GM12878 (cell line): ENCODE results near the gene C14orf119. TPM values are rescaled to one million over a fixed set of nuclear protein-coding genes. Genes with fewer than 3 reads are reported as not detected.

Source experiments
- ATAC-seq: fragments of 200-7000 bp; cut with Tn5 transposase; 3 replicates; pipeline ENCODE4 v1.9.1; 2020; ENCODE audit warnings: mild to moderate bottlenecking, moderate library complexity
- BruUV-seq: library from RNA; stranded (reverse); fragments of 400-500 nt; replicated peaks from 2 replicates; lab custom pipeline; 2021; lab: Mats Ljungman, UMichigan
- CTCF ChIA-PET: fragments of 300-600 bp; sonication (Branson Sonifier 250); formaldehyde crosslinking; extraction: SDS; loops from one replicate; lab custom pipeline; 2021; ENCODE audit warnings: inconsistent platforms; lab: Yijun Ruan, JAX
- POLR2A ChIA-PET: fragments of 350-600 bp; formaldehyde crosslinking; extraction: SDS; loops from one replicate; lab custom pipeline; 2021; ENCODE audit warnings: inconsistent platforms; lab: Charles Lee
- RAD21 ChIA-PET: fragments of 300-600 bp; sonication (Branson Sonifier 250); formaldehyde crosslinking; loops from one replicate; lab custom pipeline; 2023; ENCODE audit warnings: antibody characterized with exemption; ENCODE audit not compliant: unreplicated experiment; lab: Charles Lee
- SMC1A ChIA-PET: fragments of 300-600 bp; sonication (Branson Sonifier 250); formaldehyde crosslinking; loops from one replicate; lab custom pipeline; 2023; ENCODE audit not compliant: unreplicated experiment, uncharacterized antibody; lab: Charles Lee
- DNase-seq: peaks from one replicate; pipeline ENCODE4 v3.0.0-alpha.2; 2011; ENCODE audit warnings: low read depth, low spot score
- FAIRE-seq: peaks from 3 replicates; lab custom pipeline; 2011; peaks lifted over from hg19 to GRCh38; lab: Jason Lieb, UNC
- H2AFZ ChIP-seq: 2 replicates; pipeline ENCODE4 v1.6.0; 2011; ENCODE audit warnings: low read depth, low read length, control low read depth; ENCODE audit not compliant: control insufficient read depth
- H3K27ac ChIP-seq: 2 replicates; pipeline ENCODE4 v1.5.1; 2011; ENCODE audit warnings: control low read depth; ENCODE audit not compliant: control insufficient read depth, insufficient read depth
- H3K27me3 ChIP-seq, 2 experiments: replicated peaks in 1 of 2; 2 replicates each; pipeline versions ENCODE4 v1.6.0 to v1.6.1; 2011; ENCODE audit warnings: low read length in 1 of 2; ENCODE audit not compliant: control insufficient read depth in 2 of 2, insufficient read depth in 2 of 2
- H3K36me3 ChIP-seq, 2 experiments: 2 replicates each; pipeline ENCODE4 v1.5.1; 2011; ENCODE audit warnings: low read length in 1 of 2; ENCODE audit not compliant: control insufficient read depth in 2 of 2, insufficient read depth in 2 of 2
- H3K4me1 ChIP-seq: 2 replicates; pipeline ENCODE4 v1.6.1; 2011; ENCODE audit warnings: mild to moderate bottlenecking, low read length, moderate library complexity, mixed read lengths; ENCODE audit not compliant: control insufficient read depth, insufficient read depth
- H3K4me2 ChIP-seq: 2 replicates; pipeline ENCODE4 v1.6.0; 2011; ENCODE audit warnings: control low read depth; ENCODE audit not compliant: control insufficient read depth, insufficient read depth
- H3K4me3 ChIP-seq: fragments of 200-600 bp; sonication (generic); 2 replicates; pipeline ENCODE4 v1.5.1; 2016
- H3K79me2 ChIP-seq: 2 replicates; pipeline ENCODE4 v1.6.0; 2011; ENCODE audit warnings: low read length; ENCODE audit not compliant: control insufficient read depth, insufficient read depth
- H3K9ac ChIP-seq: 2 replicates; pipeline ENCODE4 v1.8.0; 2011; ENCODE audit warnings: low read length, control low read depth, mixed read lengths; ENCODE audit not compliant: control insufficient read depth, insufficient read depth
- H3K9me3 ChIP-seq: replicated peaks from 3 replicates; pipeline ENCODE4 v1.5.1; 2011; ENCODE audit warnings: mild to moderate bottlenecking, low read length; ENCODE audit not compliant: control insufficient read depth, insufficient read depth
- H4K20me1 ChIP-seq: 2 replicates; pipeline ENCODE4 v1.6.0; 2011; ENCODE audit not compliant: control insufficient read depth, insufficient read depth
- BMI1 ChIP-seq: fragments of 450-650 bp; IDR thresholded peaks from 2 replicates; pipeline ENCODE4 v1.6.1; 2016; ENCODE audit warnings: mild to moderate bottlenecking, moderate library complexity, borderline replicate concordance
- CREB1 ChIP-seq: IDR thresholded peaks from 2 replicates; pipeline ENCODE4 v1.6.1; 2012; ENCODE audit warnings: low read depth, mild to moderate bottlenecking, inconsistent platforms
- DPF2 ChIP-seq: fragments of 450-650 bp; IDR thresholded peaks from 2 replicates; pipeline ENCODE4 v1.6.1; 2017; ENCODE audit warnings: mild to moderate bottlenecking
- EGR1 ChIP-seq, 2 experiments: IDR thresholded peaks; 1 replicate in 1 of 2; 2 replicates in 1 of 2; pipeline ENCODE4 v1.6.1; 2011 to 2012; ENCODE audit warnings: low read depth in 2 of 2, low read length in 2 of 2, borderline replicate concordance in 1 of 2, mild to moderate bottlenecking in 1 of 2, moderate library complexity in 1 of 2
- JUND ChIP-seq: IDR thresholded peaks from 2 replicates; pipeline ENCODE4 v1.6.1; 2012; ENCODE audit warnings: low read depth, mild to moderate bottlenecking, low read length, improper control_type of control experiment, moderate library complexity
- KLF5 ChIP-seq: fragments of 450-650 bp; IDR thresholded peaks from 2 replicates; pipeline ENCODE4 v1.6.1; 2014; ENCODE audit warnings: mild to moderate bottlenecking; ENCODE audit not compliant: partially characterized antibody
- NR2C1 ChIP-seq: fragments of 450-650 bp; IDR thresholded peaks from 2 replicates; pipeline ENCODE4 v1.6.1; 2017; ENCODE audit warnings: antibody characterized with exemption, mild to moderate bottlenecking, moderate library complexity
- PAX8 ChIP-seq: fragments of 450-650 bp; IDR thresholded peaks from 2 replicates; pipeline ENCODE4 v1.6.1; 2017; ENCODE audit warnings: mild to moderate bottlenecking, moderate library complexity
- POLR2AphosphoS5 ChIP-seq: IDR thresholded peaks from 2 replicates; pipeline ENCODE4 v1.6.1; 2011; ENCODE audit warnings: mild to moderate bottlenecking, low read length, inconsistent platforms
- RB1 ChIP-seq: fragments of 450-650 bp; formaldehyde crosslinking; IDR thresholded peaks from 2 replicates; pipeline ENCODE4 v1.6.1; 2017; ENCODE audit warnings: mild to moderate bottlenecking, borderline replicate concordance
- RBBP5 ChIP-seq: fragments of 200-600 bp; sonication (generic); conservative IDR thresholded peaks from 2 replicates; pipeline ENCODE4 v1.6.1; 2016
- RCOR1 ChIP-seq: conservative IDR thresholded peaks from 2 replicates; pipeline ENCODE4 v1.6.1; 2012; ENCODE audit warnings: low read depth, low read length, improper control_type of control experiment
- TAF1 ChIP-seq: IDR thresholded peaks from 2 replicates; pipeline ENCODE4 v1.6.1; 2011; ENCODE audit warnings: mild to moderate bottlenecking, low read depth, low read length, borderline replicate concordance
- TARDBP ChIP-seq: IDR thresholded peaks from 2 replicates; pipeline ENCODE4 v1.6.1; 2016; ENCODE audit warnings: borderline replicate concordance
- TCF7 ChIP-seq: IDR thresholded peaks from 2 replicates; pipeline ENCODE4 v1.6.1; 2014; ENCODE audit warnings: antibody characterized with exemption, borderline replicate concordance
- WGBS: methylation state at CpG from one replicate; pipeline ENCODE4 v1.1.6; 2016; ENCODE audit warnings: low lambda C conversion rate; ENCODE audit not compliant: insufficient replicate concordance, insufficient coverage; ENCODE audit errors: missing lambda C conversion rate; 5-methylcytosine and 5-hydroxymethylcytosine counted together
- in situ Hi-C: fragments of 300-500 bp; cut with MboI; formaldehyde crosslinking; loops from 9 replicates; pipeline ENCODE4 v1.14.3; 2018; ENCODE audit warnings: mixed read lengths
- intact Hi-C: fragments of 100-400 bp; cut with micrococcal nuclease; formaldehyde crosslinking; loops from one replicate; pipeline ENCODE4 v1.14.2; 2022; ENCODE audit not compliant: unreplicated experiment
- polyA plus RNA-seq, 11 experiments: library from polyadenylated mRNA; depleted of rRNA in 4 of 11; unstranded in 6 of 11; stranded (reverse) in 5 of 11; fragments of >200 nt; fragmentation: Nextera tagmentation in 4 of 11; fragmentation: Illumina TruSeq in 1 of 11; extraction: Ambion mirVana in 4 of 11; extraction: Trizol in 1 of 11; gene quantifications; 1 replicate in 1 of 11; 2 replicates in 10 of 11; pipeline versions ENCODE4 v1.2.1 to v1.2.3, GENCODE V29; 2011 to 2016; ENCODE audit warnings: inconsistent platforms in 2 of 11, missing spikeins in 2 of 11, low read depth in 1 of 11
- total RNA-seq, 4 experiments: library from RNA; depleted of rRNA in 3 of 4; stranded (reverse); fragments of >200 nt in 3 of 4; fragmentation: Illumina TruSeq in 1 of 4; extraction: Trizol in 1 of 4; gene quantifications; 2 replicates each; pipeline versions ENCODE4 v1.2.1 to v1.2.3, GENCODE V29; 2013 to 2021
- TF ChIP-seq, protein P1 (sequence below): fragments of 450-650 bp; IDR thresholded peaks from 2 replicates; pipeline ENCODE4 v1.6.1; 2017; ENCODE audit warnings: mild to moderate bottlenecking, low read depth, inconsistent platforms; ENCODE audit not compliant: poor library complexity, severe bottlenecking
- TF ChIP-seq, protein P2 (sequence below): IDR thresholded peaks from 2 replicates; pipeline ENCODE4 v1.6.1; 2012; ENCODE audit warnings: improper control_type of control experiment, low read depth, low read length; ENCODE audit not compliant: insufficient replicate concordance

C14orf119 gene
- total and polyA plus RNA-seq, 10 of the 15 experiments (the other 5 are each of a cell fraction or from before 2014, with no cell fraction given) = 32.3 to 228 (median 57.6) TPM

DNA sequence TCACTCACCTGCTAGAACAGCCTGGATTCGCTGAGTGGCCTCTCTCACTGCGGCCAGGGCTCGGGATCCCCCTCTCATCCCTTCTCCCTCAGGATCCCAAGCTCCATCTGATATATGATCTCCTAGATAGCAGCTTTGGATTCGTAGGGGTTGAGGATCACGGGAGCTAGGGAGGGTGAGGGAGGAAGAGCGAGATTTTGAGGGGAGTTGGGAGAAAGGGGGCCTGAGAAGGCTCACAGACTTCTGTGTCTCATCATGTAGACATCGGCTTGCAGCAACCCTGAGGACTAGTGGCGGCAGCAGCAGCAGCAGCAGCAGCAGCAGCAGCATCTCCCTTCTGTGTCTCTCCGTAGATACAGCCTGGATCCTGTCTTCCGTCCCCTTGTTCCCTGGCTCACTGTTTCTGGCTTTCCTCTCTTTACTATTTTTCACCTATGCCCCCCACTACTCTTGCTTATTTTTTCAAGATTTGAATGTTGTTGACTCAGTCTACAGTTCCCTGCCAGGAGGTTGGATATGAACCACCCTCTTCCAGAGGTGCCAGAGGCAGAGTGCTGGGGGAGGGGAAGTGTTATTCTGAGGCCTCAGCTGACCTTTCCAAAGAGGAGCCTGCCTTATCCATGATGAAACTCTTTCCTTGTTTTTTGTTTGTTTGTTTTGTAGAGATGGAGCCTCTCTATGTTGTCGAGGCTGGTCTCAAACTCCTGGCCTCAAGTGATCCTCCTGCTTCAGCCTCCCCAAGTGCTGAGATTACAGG lies 9.5 kb downstream of the C14orf119 start, which contains the start of gene CIROP (continued):
- TF ChIP-seq, protein P1, sequence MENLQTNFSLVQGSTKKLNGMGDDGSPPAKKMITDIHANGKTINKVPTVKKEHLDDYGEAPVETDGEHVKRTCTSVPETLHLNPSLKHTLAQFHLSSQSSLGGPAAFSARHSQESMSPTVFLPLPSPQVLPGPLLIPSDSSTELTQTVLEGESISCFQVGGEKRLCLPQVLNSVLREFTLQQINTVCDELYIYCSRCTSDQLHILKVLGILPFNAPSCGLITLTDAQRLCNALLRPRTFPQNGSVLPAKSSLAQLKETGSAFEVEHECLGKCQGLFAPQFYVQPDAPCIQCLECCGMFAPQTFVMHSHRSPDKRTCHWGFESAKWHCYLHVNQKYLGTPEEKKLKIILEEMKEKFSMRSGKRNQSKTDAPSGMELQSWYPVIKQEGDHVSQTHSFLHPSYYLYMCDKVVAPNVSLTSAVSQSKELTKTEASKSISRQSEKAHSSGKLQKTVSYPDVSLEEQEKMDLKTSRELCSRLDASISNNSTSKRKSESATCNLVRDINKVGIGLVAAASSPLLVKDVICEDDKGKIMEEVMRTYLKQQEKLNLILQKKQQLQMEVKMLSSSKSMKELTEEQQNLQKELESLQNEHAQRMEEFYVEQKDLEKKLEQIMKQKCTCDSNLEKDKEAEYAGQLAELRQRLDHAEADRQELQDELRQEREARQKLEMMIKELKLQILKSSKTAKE = no peak
- TF ChIP-seq CREB1 (no peak), PAX8 (no peak), BMI1 (no peak), EGR1 (IDR thresholded peaks at IDR 0.05; ENCODE audit: borderline replicate concordance in 1 of 2, low read depth in 2 of 2, low read length in 2 of 2) (no peak)
- TF ChIP-seq, all 136 proteins: peak for 0

- RAD21 ChIA-PET = interaction anchor here (0.7 kb wide), 1 partner anchor 47 kb away, joined by 7 read pairs; no protein-coding TSS in a partner anchor
- WGBS = 55% methylated on average over 4 of the region's 4 CpGs
- no peak for FAIRE-seq
- TF ChIP-seq TARDBP = no peak
- TF ChIP-seq, protein P2, sequence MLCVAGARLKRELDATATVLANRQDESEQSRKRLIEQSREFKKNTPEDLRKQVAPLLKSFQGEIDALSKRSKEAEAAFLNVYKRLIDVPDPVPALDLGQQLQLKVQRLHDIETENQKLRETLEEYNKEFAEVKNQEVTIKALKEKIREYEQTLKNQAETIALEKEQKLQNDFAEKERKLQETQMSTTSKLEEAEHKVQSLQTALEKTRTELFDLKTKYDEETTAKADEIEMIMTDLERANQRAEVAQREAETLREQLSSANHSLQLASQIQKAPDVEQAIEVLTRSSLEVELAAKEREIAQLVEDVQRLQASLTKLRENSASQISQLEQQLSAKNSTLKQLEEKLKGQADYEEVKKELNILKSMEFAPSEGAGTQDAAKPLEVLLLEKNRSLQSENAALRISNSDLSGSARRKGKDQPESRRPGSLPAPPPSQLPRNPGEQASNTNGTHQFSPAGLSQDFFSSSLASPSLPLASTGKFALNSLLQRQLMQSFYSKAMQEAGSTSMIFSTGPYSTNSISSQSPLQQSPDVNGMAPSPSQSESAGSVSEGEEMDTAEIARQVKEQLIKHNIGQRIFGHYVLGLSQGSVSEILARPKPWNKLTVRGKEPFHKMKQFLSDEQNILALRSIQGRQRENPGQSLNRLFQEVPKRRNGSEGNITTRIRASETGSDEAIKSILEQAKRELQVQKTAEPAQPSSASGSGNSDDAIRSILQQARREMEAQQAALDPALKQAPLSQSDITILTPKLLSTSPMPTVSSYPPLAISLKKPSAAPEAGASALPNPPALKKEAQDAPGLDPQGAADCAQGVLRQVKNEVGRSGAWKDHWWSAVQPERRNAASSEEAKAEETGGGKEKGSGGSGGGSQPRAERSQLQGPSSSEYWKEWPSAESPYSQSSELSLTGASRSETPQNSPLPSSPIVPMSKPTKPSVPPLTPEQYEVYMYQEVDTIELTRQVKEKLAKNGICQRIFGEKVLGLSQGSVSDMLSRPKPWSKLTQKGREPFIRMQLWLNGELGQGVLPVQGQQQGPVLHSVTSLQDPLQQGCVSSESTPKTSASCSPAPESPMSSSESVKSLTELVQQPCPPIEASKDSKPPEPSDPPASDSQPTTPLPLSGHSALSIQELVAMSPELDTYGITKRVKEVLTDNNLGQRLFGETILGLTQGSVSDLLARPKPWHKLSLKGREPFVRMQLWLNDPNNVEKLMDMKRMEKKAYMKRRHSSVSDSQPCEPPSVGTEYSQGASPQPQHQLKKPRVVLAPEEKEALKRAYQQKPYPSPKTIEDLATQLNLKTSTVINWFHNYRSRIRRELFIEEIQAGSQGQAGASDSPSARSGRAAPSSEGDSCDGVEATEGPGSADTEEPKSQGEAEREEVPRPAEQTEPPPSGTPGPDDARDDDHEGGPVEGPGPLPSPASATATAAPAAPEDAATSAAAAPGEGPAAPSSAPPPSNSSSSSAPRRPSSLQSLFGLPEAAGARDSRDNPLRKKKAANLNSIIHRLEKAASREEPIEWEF = no peak
- TF ChIP-seq POLR2AphosphoS5 = no peak
- TF ChIP-seq TCF7 = no peak
- no peak for TF ChIP-seq TAF1
- no peak for TF ChIP-seq RB1
- no peak for TF ChIP-seq JUND
- TF ChIP-seq NR2C1 = no peak
- no peak for TF ChIP-seq RCOR1
- no peak for TF ChIP-seq DPF2
- TF ChIP-seq KLF5 = no peak
- no peak for TF ChIP-seq RBBP5
These were observed 10.1 kb downstream of the C14orf119 start for GRCh38 chr14:23105348-23105824.

More at GRCh38 chr14:23105348-23105824, 10.1 kb downstream of the C14orf119 start:
- Histone ChIP-seq H3K27me3 (no peaks in the 10 kb centered on the region), H2AFZ (no peak overlapping the region), H3K4me3 (no peak overlapping the region), H3K36me3 (no peaks in the 10 kb centered on the region), H3K27ac (no peak overlapping the region), H3K9me3 (no peaks in the 10 kb centered on the region), H3K9ac (no peak overlapping the region), H3K79me2 (no peaks in the 10 kb centered on the region), H4K20me1 (no peaks in the 10 kb centered on the region; the same call in 1 of the 2 replicates), H3K4me2 (no peak overlapping the region), H3K4me1 (no peaks in the 10 kb centered on the region)
- intact Hi-C loops = no loop called here
- in situ Hi-C loops = no loop called here
- ChIA-PET CTCF (no interaction called here), SMC1A (no interaction called here), POLR2A (interaction anchor here (0.7 kb wide), 2 partner anchors 131 to 467 kb away, joined by 3 to 4 read pairs; no protein-coding TSS in a partner anchor)
- BruUV-seq = no TSS peak
- DNase-seq (no peak), ATAC-seq (no peak)
